Keratinocyte (primary cell): ENCODE results near the gene OGT. TPM values are rescaled to one million over a fixed set of nuclear protein-coding genes. Genes with fewer than 3 reads are reported as not detected.

Experiments used
- DNase-seq: peaks from one replicate; pipeline ENCODE4 v3.0.0-alpha.2; 2011; ENCODE audit warnings: low read depth, missing footprints, low spot score
- FAIRE-seq: peaks from 2 replicates; lab custom pipeline; 2011; peaks lifted over from hg19 to GRCh38; lab: Jason Lieb, UNC
- H2AFZ ChIP-seq: 2 replicates; pipeline ENCODE4 v1.6.0; 2012; ENCODE audit warnings: low read length, control low read depth, inconsistent platforms; ENCODE audit not compliant: control insufficient read depth
- H3K27ac ChIP-seq: 2 replicates; pipeline ENCODE4 v1.5.1; 2011; ENCODE audit warnings: low read length; ENCODE audit not compliant: control insufficient read depth, insufficient read depth
- H3K27me3 ChIP-seq: 3 replicates; pipeline ENCODE4 v1.6.0; 2011; ENCODE audit warnings: low read length; ENCODE audit not compliant: control insufficient read depth, insufficient read depth; ENCODE audit errors: extremely low read depth
- H3K36me3 ChIP-seq, 2 experiments: 2 replicates in 1 of 2; 3 replicates in 1 of 2; pipeline ENCODE4 v1.5.1; 2011; ENCODE audit warnings: low read length in 2 of 2, mild to moderate bottlenecking in 1 of 2; ENCODE audit not compliant: control insufficient read depth in 2 of 2, insufficient read depth in 2 of 2; ENCODE audit errors: extremely low read depth in 1 of 2
- H3K4me1 ChIP-seq: 3 replicates; pipeline ENCODE4 v1.5.1; 2011; ENCODE audit warnings: low read length; ENCODE audit not compliant: control insufficient read depth, insufficient read depth; ENCODE audit errors: extremely low read depth
- H3K4me2 ChIP-seq: 3 replicates; pipeline ENCODE4 v1.6.0; 2011; ENCODE audit warnings: low read depth, low read length; ENCODE audit not compliant: control insufficient read depth, insufficient read depth; ENCODE audit errors: extremely low read depth
- H3K4me3 ChIP-seq, 3 experiments: fragments of 200-600 bp in 1 of 3; sonication (generic) in 1 of 3; 2 replicates in 2 of 3; 3 replicates in 1 of 3; pipeline ENCODE4 v1.5.1; 2011 to 2016; ENCODE audit warnings: low read length in 3 of 3, mild to moderate bottlenecking in 3 of 3, control low read depth in 2 of 3, inconsistent platforms in 1 of 3, low read depth in 1 of 3, mixed read lengths in 1 of 3, mixed run types in 1 of 3, moderate library complexity in 1 of 3; ENCODE audit not compliant: control insufficient read depth in 2 of 3, insufficient read depth in 2 of 3; ENCODE audit errors: extremely low read depth in 1 of 3
- H3K79me2 ChIP-seq: 2 replicates; pipeline ENCODE4 v1.6.0; 2012; ENCODE audit warnings: low read length; ENCODE audit not compliant: control insufficient read depth, insufficient read depth
- H3K9ac ChIP-seq: 3 replicates; pipeline ENCODE4 v1.6.0; 2011; ENCODE audit warnings: low read length; ENCODE audit not compliant: control insufficient read depth, insufficient read depth; ENCODE audit errors: extremely low read depth
- H3K9me1 ChIP-seq: 3 replicates; pipeline ENCODE4 v1.6.0; 2011; ENCODE audit warnings: low read length; ENCODE audit not compliant: control insufficient read depth, insufficient read depth; ENCODE audit errors: extremely low read depth
- H3K9me3 ChIP-seq: 2 replicates; pipeline ENCODE4 v1.5.1; 2012; ENCODE audit warnings: low read depth, low read length; ENCODE audit not compliant: control insufficient read depth
- H4K20me1 ChIP-seq: 3 replicates; pipeline ENCODE4 v1.6.0; 2011; ENCODE audit warnings: low read length; ENCODE audit not compliant: control insufficient read depth, insufficient read depth; ENCODE audit errors: extremely low read depth
- CTCF ChIP-seq, 3 experiments: IDR thresholded peaks in 1 of 3; conservative IDR thresholded peaks in 1 of 3; optimal IDR thresholded peaks in 1 of 3; 2 replicates in 2 of 3; 3 replicates in 1 of 3; pipeline versions ENCODE3 to v1.5.1; 2011; ENCODE audit warnings: low read length in 3 of 3, mild to moderate bottlenecking in 3 of 3, moderate library complexity in 2 of 3, control low read depth in 1 of 3, inconsistent platforms in 1 of 3; ENCODE audit not compliant: insufficient read depth in 2 of 3; ENCODE audit errors: extremely low read depth in 1 of 3
- EZH2 ChIP-seq: IDR thresholded peaks from one replicate; pipeline ENCODE4 v1.6.1; 2012; ENCODE audit warnings: inconsistent platforms, mild to moderate bottlenecking, low read length, moderate library complexity
- dilution Hi-C: fragments of 300-500 bp; cut with MboI; formaldehyde crosslinking; loops from one replicate; pipeline ENCODE4 v1.7.0; 2020; ENCODE audit warnings: low sequenced_read_pairs; ENCODE audit not compliant: extremely low pct_ligation_motif_present
- polyA plus RNA-seq, 5 experiments: library from polyadenylated mRNA; depleted of rRNA in 3 of 5; stranded (reverse) in 3 of 5; stranded (forward) in 1 of 5; unstranded in 1 of 5; fragments of >200 nt; gene quantifications; 1 replicate in 1 of 5; 2 replicates in 3 of 5; 3 replicates in 1 of 5; pipeline versions ENCODE4 v1.2.1 to v1.2.3, GENCODE V29; 2011 to 2012; ENCODE audit warnings: missing spikeins in 2 of 5, low read depth in 1 of 5, low replicate concordance in 1 of 5

OGT gene
- polyA plus RNA-seq, 1 donor (not counting 4 experiments of a cell fraction or from before 2014, with no cell fraction given) = 136 TPM

GRCh38 chrX:71615056-71615455 is 82.2 kb downstream of the OGT start:
- TF ChIP-seq CTCF (optimal IDR thresholded peaks at IDR 0.05 in 1 of 3, IDR thresholded peaks at IDR 0.05 in 1 of 3, conservative IDR thresholded peaks at IDR 0.05 in 1 of 3; ENCODE audit: extremely low read depth in 1 of 3, insufficient read depth in 2 of 3, low read length in 3 of 3) (no peak), EZH2 (no peak)
- Histone ChIP-seq H3K4me1 (no peaks in the 10 kb centered on the region), H3K79me2 (no peaks in the 10 kb centered on the region), H4K20me1 (no peaks in the 10 kb centered on the region), H2AFZ (no peak overlapping the region), H3K9me3 (no peaks in the 10 kb centered on the region), H3K4me3 (no peak overlapping the region), H3K4me2 (no peak overlapping the region), H3K9ac (no peak overlapping the region), H3K36me3 (peaks cover 2 to 8% of the 10 kb centered on the region in 2 experiments), H3K9me1 (no peaks in the 10 kb centered on the region), H3K27me3 (no peaks in the 10 kb centered on the region), H3K27ac (no peak overlapping the region)
- FAIRE-seq (no peak), DNase-seq (no peak)
- dilution Hi-C loops = no loop called here

- no peak for DNase-seq
- dilution Hi-C loops = no loop called here
- Histone ChIP-seq H3K79me2 (no peaks in the 10 kb centered on the region), H3K27ac (no peak overlapping the region), H3K4me3 (no peak overlapping the region), H3K4me1 (no peaks in the 10 kb centered on the region), H3K9me3 (no peaks in the 10 kb centered on the region), H3K4me2 (no peak overlapping the region), H3K9me1 (no peaks in the 10 kb centered on the region), H3K36me3 (peaks cover 0 to 3% of the 10 kb centered on the region in 2 experiments), H3K27me3 (no peaks in the 10 kb centered on the region), H2AFZ (no peak overlapping the region), H3K9ac (no peak overlapping the region), H4K20me1 (no peaks in the 10 kb centered on the region)
- no peak for FAIRE-seq
- no peak for TF ChIP-seq CTCF (optimal IDR thresholded peaks at IDR 0.05 in 1 of 3, IDR thresholded peaks at IDR 0.05 in 1 of 3, conservative IDR thresholded peaks at IDR 0.05 in 1 of 3; ENCODE audit: extremely low read depth in 1 of 3, insufficient read depth in 2 of 3, low read length in 3 of 3)
- no peak for TF ChIP-seq EZH2
Observed at GRCh38 chrX:71615954-71616353, 83.0 kb downstream of the OGT start.
